Keratinocyte (primary cell): ENCODE measurements around the gene GGT5. TPM values are rescaled to one million over a fixed set of nuclear protein-coding genes. Genes with fewer than 3 reads are reported as not detected.
"Not testable (repeated sequence)": the region's sequence is repeated elsewhere in the genome, so short reads cannot be mapped to it uniquely, and the experiment has no call there.

Experiments
- DNase-seq: peaks from one replicate; pipeline ENCODE4 v3.0.0-alpha.2; 2011; ENCODE audit warnings: low read depth, missing footprints, low spot score
- FAIRE-seq: peaks from 2 replicates; lab custom pipeline; 2011; peaks lifted over from hg19 to GRCh38; lab: Jason Lieb, UNC
- H2AFZ ChIP-seq: 2 replicates; pipeline ENCODE4 v1.6.0; 2012; ENCODE audit warnings: low read length, control low read depth, inconsistent platforms; ENCODE audit not compliant: control insufficient read depth
- H3K27ac ChIP-seq: 2 replicates; pipeline ENCODE4 v1.5.1; 2011; ENCODE audit warnings: low read length; ENCODE audit not compliant: control insufficient read depth, insufficient read depth
- H3K27me3 ChIP-seq: 3 replicates; pipeline ENCODE4 v1.6.0; 2011; ENCODE audit warnings: low read length; ENCODE audit not compliant: control insufficient read depth, insufficient read depth; ENCODE audit errors: extremely low read depth
- H3K36me3 ChIP-seq, 2 experiments: 2 replicates in 1 of 2; 3 replicates in 1 of 2; pipeline ENCODE4 v1.5.1; 2011; ENCODE audit warnings: low read length in 2 of 2, mild to moderate bottlenecking in 1 of 2; ENCODE audit not compliant: control insufficient read depth in 2 of 2, insufficient read depth in 2 of 2; ENCODE audit errors: extremely low read depth in 1 of 2
- H3K4me1 ChIP-seq: 3 replicates; pipeline ENCODE4 v1.5.1; 2011; ENCODE audit warnings: low read length; ENCODE audit not compliant: control insufficient read depth, insufficient read depth; ENCODE audit errors: extremely low read depth
- H3K4me2 ChIP-seq: 3 replicates; pipeline ENCODE4 v1.6.0; 2011; ENCODE audit warnings: low read depth, low read length; ENCODE audit not compliant: control insufficient read depth, insufficient read depth; ENCODE audit errors: extremely low read depth
- H3K4me3 ChIP-seq, 3 experiments: fragments of 200-600 bp in 1 of 3; sonication (generic) in 1 of 3; 2 replicates in 2 of 3; 3 replicates in 1 of 3; pipeline ENCODE4 v1.5.1; 2011 to 2016; ENCODE audit warnings: low read length in 3 of 3, mild to moderate bottlenecking in 3 of 3, control low read depth in 2 of 3, inconsistent platforms in 1 of 3, low read depth in 1 of 3, mixed read lengths in 1 of 3, mixed run types in 1 of 3, moderate library complexity in 1 of 3; ENCODE audit not compliant: control insufficient read depth in 2 of 3, insufficient read depth in 2 of 3; ENCODE audit errors: extremely low read depth in 1 of 3
- H3K79me2 ChIP-seq: 2 replicates; pipeline ENCODE4 v1.6.0; 2012; ENCODE audit warnings: low read length; ENCODE audit not compliant: control insufficient read depth, insufficient read depth
- H3K9ac ChIP-seq: 3 replicates; pipeline ENCODE4 v1.6.0; 2011; ENCODE audit warnings: low read length; ENCODE audit not compliant: control insufficient read depth, insufficient read depth; ENCODE audit errors: extremely low read depth
- H3K9me1 ChIP-seq: 3 replicates; pipeline ENCODE4 v1.6.0; 2011; ENCODE audit warnings: low read length; ENCODE audit not compliant: control insufficient read depth, insufficient read depth; ENCODE audit errors: extremely low read depth
- H3K9me3 ChIP-seq: 2 replicates; pipeline ENCODE4 v1.5.1; 2012; ENCODE audit warnings: low read depth, low read length; ENCODE audit not compliant: control insufficient read depth
- H4K20me1 ChIP-seq: 3 replicates; pipeline ENCODE4 v1.6.0; 2011; ENCODE audit warnings: low read length; ENCODE audit not compliant: control insufficient read depth, insufficient read depth; ENCODE audit errors: extremely low read depth
- EZH2 ChIP-seq: IDR thresholded peaks from one replicate; pipeline ENCODE4 v1.6.1; 2012; ENCODE audit warnings: inconsistent platforms, mild to moderate bottlenecking, low read length, moderate library complexity
- dilution Hi-C: fragments of 300-500 bp; cut with MboI; formaldehyde crosslinking; loops from one replicate; pipeline ENCODE4 v1.7.0; 2020; ENCODE audit warnings: low sequenced_read_pairs; ENCODE audit not compliant: extremely low pct_ligation_motif_present
- polyA plus RNA-seq, 5 experiments: library from polyadenylated mRNA; depleted of rRNA in 3 of 5; stranded (reverse) in 3 of 5; stranded (forward) in 1 of 5; unstranded in 1 of 5; fragments of >200 nt; gene quantifications; 1 replicate in 1 of 5; 2 replicates in 3 of 5; 3 replicates in 1 of 5; pipeline versions ENCODE4 v1.2.1 to v1.2.3, GENCODE V29; 2011 to 2012; ENCODE audit warnings: missing spikeins in 2 of 5, low read depth in 1 of 5, low replicate concordance in 1 of 5
- TF ChIP-seq, protein P1 (sequence below), 3 experiments: IDR thresholded peaks in 1 of 3; conservative IDR thresholded peaks in 1 of 3; optimal IDR thresholded peaks in 1 of 3; 2 replicates in 2 of 3; 3 replicates in 1 of 3; pipeline versions ENCODE3 to v1.5.1; 2011; ENCODE audit warnings: low read length in 3 of 3, mild to moderate bottlenecking in 3 of 3, moderate library complexity in 2 of 3, control low read depth in 1 of 3, inconsistent platforms in 1 of 3; ENCODE audit not compliant: insufficient read depth in 2 of 3; ENCODE audit errors: extremely low read depth in 1 of 3

GGT5 gene
- polyA plus RNA-seq, 1 donor (not counting 4 experiments of a cell fraction or from before 2014, with no cell fraction given) = not detected

- H3K9ac ChIP-seq = no peak overlapping the region
- H3K79me2 ChIP-seq = peaks cover 60% of the 10 kb centered on the region
- dilution Hi-C loops = no loop called here
- H3K9me3 ChIP-seq = no peaks in the 10 kb centered on the region
- no peak overlapping the region for H3K27ac ChIP-seq
- TF ChIP-seq, protein P1, sequence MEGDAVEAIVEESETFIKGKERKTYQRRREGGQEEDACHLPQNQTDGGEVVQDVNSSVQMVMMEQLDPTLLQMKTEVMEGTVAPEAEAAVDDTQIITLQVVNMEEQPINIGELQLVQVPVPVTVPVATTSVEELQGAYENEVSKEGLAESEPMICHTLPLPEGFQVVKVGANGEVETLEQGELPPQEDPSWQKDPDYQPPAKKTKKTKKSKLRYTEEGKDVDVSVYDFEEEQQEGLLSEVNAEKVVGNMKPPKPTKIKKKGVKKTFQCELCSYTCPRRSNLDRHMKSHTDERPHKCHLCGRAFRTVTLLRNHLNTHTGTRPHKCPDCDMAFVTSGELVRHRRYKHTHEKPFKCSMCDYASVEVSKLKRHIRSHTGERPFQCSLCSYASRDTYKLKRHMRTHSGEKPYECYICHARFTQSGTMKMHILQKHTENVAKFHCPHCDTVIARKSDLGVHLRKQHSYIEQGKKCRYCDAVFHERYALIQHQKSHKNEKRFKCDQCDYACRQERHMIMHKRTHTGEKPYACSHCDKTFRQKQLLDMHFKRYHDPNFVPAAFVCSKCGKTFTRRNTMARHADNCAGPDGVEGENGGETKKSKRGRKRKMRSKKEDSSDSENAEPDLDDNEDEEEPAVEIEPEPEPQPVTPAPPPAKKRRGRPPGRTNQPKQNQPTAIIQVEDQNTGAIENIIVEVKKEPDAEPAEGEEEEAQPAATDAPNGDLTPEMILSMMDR (optimal IDR thresholded peaks at IDR 0.05 in 1 of 3, IDR thresholded peaks at IDR 0.05 in 1 of 3, conservative IDR thresholded peaks at IDR 0.05 in 1 of 3; ENCODE audit: extremely low read depth in 1 of 3, insufficient read depth in 2 of 3, low read length in 3 of 3) = no peak
- TF ChIP-seq EZH2 = no peak
- no peak for DNase-seq
- no peaks in the 10 kb centered on the region for H3K9me1 ChIP-seq
- H3K4me1 ChIP-seq = peaks cover 4% of the 10 kb centered on the region
- H3K4me3 ChIP-seq = no peak overlapping the region
- no peak overlapping the region for H3K4me2 ChIP-seq
- FAIRE-seq = no peak
- no peaks in the 10 kb centered on the region for H3K27me3 ChIP-seq
- no peak overlapping the region for H2AFZ ChIP-seq
- peaks cover 0 to 1% of the 10 kb centered on the region in 2 experiments for H3K36me3 ChIP-seq
- peaks cover 11% of the 10 kb centered on the region for H4K20me1 ChIP-seq
Observed at GRCh38 chr22:24289114-24289513, 44.2 kb upstream of the GGT5 start.

GRCh38 chr22:24287801-24288200, 42.9 kb upstream of the GGT5 start:
- H3K36me3 ChIP-seq, H3K4me1 ChIP-seq, H3K9me1 ChIP-seq, H3K9ac ChIP-seq, H3K9me3 ChIP-seq, FAIRE-seq, H3K27me3 ChIP-seq, H3K27ac ChIP-seq, DNase-seq, H2AFZ ChIP-seq, H3K4me2 ChIP-seq, H3K4me3 ChIP-seq, dilution Hi-C loops: not testable (repeated sequence)
- Histone ChIP-seq H3K79me2 (peaks cover 72% of the 10 kb centered on the region), H4K20me1 (peaks cover 11% of the 10 kb centered on the region)

DNA sequence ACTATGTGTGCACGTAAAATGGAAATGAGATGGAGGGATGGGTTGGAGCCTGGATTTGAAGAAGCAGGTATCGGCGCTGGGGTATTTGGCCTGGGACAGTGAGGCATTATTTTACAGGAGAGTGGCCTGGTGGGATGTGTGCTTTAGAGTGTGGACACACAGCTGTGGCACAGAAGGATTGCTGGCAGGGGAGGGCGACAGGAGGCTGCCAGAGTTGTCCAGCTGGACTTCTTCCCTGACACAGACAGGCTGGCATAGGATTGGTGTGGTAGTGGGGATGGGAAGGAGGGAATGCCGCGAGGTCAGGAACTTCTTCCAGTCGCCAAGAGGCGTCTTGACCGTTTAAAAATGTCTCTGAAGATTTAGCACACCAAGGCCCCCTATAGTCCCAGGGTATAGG, 42.3 kb upstream of the GGT5 start:
- Histone ChIP-seq H4K20me1 (peaks cover 11% of the 10 kb centered on the region), H3K79me2 (peaks cover 77% of the 10 kb centered on the region)
- H3K9me1 ChIP-seq, dilution Hi-C loops, DNase-seq, H3K27ac ChIP-seq, H3K36me3 ChIP-seq, H3K27me3 ChIP-seq, H3K9ac ChIP-seq, H3K4me1 ChIP-seq, FAIRE-seq, H3K4me2 ChIP-seq, H3K9me3 ChIP-seq, H3K4me3 ChIP-seq, H2AFZ ChIP-seq: not testable (repeated sequence)
